ENCODE results near the gene ATOH8.

DNA sequence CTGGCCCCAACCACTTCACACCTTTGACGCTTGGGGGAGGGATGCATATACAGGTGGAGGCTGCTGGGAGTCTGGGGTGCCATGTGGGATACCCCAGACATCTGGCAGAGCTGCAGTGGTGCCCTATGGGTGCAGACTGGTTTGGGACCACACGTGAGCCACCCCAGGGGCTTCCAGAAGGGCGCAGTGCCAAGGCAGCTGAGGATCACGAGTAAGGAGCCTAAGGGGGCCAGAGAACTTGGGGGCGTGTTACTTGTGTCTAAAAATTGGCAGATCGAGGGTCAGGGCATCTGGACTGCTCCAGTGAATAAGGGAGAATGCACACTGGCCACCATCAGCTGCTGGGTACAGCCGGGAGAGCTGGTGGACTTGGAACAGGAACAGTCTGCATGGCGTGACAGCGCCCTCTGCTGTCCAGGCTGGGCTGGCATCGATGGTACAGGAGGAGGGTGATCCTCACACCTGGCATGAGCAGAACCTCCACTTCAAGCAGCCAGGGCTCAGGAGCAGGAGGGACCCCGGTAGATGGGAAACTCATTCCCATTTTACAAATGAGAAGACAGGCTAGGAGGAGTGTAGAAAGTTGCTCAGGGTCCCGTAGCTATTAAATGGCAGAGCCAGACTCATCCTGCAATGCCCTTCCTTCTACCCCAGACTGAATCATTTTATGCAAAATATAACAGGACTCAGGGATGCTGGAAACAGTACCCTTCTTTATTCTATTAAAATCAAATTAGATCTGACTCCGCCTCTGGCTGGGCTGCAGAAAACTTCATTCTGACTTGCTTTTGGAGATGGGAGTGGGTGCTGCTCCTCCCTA lies 60.4 kb downstream of the ATOH8 start:
- TF ChIP-seq, protein P1, sequence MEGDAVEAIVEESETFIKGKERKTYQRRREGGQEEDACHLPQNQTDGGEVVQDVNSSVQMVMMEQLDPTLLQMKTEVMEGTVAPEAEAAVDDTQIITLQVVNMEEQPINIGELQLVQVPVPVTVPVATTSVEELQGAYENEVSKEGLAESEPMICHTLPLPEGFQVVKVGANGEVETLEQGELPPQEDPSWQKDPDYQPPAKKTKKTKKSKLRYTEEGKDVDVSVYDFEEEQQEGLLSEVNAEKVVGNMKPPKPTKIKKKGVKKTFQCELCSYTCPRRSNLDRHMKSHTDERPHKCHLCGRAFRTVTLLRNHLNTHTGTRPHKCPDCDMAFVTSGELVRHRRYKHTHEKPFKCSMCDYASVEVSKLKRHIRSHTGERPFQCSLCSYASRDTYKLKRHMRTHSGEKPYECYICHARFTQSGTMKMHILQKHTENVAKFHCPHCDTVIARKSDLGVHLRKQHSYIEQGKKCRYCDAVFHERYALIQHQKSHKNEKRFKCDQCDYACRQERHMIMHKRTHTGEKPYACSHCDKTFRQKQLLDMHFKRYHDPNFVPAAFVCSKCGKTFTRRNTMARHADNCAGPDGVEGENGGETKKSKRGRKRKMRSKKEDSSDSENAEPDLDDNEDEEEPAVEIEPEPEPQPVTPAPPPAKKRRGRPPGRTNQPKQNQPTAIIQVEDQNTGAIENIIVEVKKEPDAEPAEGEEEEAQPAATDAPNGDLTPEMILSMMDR (IDR thresholded peaks at IDR 0.05), result peak; percentile 94 to 98 (median 97)
- TF ChIP-seq POLR2A (IDR thresholded peaks at IDR 0.05) (no peak), POLR2AphosphoS5 (IDR thresholded peaks at IDR 0.05) (peak; percentile 63)

Data from prostate gland (tissue), 2 donors.